Stimulated activated CD8-positive, alpha-beta memory T cell treated with anti-CD3 and anti-CD28 coated beads, Interleukin-7, amount 100 ng/mL, for 48 hours (primary cell): ENCODE measurements around the gene MYLK3.
"Not testable (repeated sequence)": the region's sequence is repeated elsewhere in the genome, so short reads cannot be mapped to it uniquely, and the experiment has no call there.

ENCODE experiments used
- DNase-seq, 2 donors: peaks; one replicate each; pipeline ENCODE4 v3.0.0-alpha.2; 2020; ENCODE audit warnings: low read depth in 1 of 2; ENCODE audit errors: extremely low read depth in 1 of 2

MYLK3 gene

GRCh38 chr16:46690281-46691178 is 57.6 kb downstream of the MYLK3 start:
- no peak for DNase-seq

DNA sequence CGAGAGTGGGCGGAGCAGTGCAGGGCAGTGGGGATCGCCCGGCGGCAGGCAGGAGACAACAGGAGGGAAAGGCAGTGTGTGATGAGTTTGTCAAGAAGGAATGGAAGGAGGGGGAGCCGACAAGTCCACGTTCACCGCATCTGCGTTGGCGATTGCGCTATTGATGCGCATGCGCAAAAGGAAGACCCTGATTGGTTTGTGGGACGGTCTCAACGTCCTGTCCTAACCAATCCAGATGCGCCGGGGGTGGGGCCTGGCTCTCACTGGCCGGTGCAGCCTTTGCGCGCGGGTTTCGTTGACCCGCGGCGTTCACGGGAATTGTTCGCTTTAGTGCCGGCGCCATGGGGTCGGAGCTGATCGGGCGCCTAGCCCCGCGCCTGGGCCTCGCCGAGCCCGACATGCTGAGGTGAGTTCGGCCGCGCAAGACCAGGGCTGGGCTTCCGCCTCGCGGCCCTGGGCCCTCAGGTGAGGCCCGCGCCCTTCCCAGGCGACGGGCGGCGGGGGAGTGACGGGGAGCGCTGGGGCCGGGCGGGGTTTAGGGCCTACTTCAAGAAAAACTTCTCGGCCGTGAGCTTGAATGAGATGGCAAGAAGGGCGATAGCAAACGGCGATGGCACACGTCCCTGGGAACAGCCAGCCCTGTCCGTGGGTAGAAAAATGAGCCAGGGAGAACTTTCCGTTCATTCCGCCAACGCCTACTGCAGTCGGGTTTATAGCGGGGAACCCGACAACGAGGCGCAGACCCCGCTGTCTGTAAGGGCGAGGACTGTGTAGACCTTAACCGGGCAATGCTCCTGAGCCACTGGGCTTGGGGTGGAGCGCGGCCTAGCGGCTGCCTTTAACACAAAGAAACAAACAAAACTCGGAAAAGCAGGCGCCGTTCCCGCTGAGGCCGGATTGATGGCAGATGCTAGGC is 58.5 kb downstream of the MYLK3 start, which contains the start of gene ORC6:
Gene ORC6, plus strand, starts transcription at position 295 of the 916 bp plus-strand sequence. Its CDS starts 47 bp downstream, at position 342.
- peak; percentile 91 to 98 for DNase-seq

DNA sequence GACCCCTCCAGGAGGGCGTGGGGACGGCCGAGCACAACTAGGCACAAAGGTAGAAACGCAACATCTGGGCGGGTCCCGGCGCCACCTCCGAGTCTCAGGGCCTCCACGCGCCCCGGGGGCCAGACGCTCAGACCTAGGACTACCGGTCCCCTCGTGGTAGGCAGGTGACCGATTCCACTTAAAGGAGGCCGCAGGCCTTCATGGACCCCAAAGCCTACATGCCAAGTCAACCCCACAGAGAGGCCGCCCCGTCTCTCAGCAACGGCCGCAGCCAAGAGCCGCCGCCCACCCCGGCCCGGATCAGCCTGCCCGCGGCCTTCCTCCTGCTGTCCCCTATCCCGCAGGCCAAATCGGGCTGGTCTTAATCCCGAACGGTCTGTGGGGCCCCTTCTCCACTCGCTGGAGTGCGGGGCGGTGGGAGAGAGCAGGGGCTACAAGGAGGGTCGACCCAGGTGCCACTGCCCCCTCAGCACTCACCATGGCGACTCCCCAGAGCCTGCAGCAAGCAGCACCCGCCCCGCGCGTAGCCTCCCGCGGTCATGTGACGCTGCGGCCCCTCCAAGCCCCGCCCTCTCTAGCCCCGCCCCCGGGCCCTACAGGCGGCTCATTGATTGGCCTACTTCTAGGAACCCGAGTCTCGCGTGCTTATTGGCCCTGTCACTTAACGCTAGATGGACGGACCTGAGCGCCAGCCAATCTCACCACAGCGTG is 59.3 kb downstream of the MYLK3 start, which contains the start of gene VPS35:
Gene VPS35, minus strand, starts transcription at position 525 of the 711 bp plus-strand sequence. Its CDS starts 45 bp downstream, at position 480.
- DNase-seq = peak; percentile 98 to 99

GRCh38 chr16:46688101-46688653 is 60.0 kb downstream of the MYLK3 start:
- no peak for DNase-seq

- no peak for DNase-seq
Observed at GRCh38 chr16:46687486-46687885, 60.7 kb downstream of the MYLK3 start.

GRCh38 chr16:46686815-46687473 is 61.2 kb downstream of the MYLK3 start:
- DNase-seq = no peak

GRCh38 chr16:46681867-46682266 is 66.3 kb downstream of the MYLK3 start:
- not testable (repeated sequence) for DNase-seq

DNA sequence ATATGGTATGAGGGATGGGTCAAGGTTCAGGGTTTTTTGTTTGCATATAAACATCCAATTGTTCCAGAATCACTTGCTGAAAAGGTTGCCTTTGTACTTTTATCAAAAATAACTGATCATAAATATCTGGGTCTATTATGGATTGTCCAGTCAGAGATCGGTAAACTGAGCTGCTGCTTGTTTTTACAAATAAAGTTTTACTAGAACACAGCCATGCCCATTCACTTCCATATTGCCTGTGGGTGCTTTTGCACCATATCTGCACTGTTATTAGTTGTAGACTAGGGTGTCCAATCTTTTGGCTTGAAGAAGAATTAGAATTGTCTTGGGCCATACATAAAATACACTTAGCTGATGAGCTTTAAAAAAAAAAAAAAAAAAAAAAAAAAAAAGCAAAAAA is 70.2 kb downstream of the MYLK3 start:
- DNase-seq = not testable (repeated sequence)

DNA sequence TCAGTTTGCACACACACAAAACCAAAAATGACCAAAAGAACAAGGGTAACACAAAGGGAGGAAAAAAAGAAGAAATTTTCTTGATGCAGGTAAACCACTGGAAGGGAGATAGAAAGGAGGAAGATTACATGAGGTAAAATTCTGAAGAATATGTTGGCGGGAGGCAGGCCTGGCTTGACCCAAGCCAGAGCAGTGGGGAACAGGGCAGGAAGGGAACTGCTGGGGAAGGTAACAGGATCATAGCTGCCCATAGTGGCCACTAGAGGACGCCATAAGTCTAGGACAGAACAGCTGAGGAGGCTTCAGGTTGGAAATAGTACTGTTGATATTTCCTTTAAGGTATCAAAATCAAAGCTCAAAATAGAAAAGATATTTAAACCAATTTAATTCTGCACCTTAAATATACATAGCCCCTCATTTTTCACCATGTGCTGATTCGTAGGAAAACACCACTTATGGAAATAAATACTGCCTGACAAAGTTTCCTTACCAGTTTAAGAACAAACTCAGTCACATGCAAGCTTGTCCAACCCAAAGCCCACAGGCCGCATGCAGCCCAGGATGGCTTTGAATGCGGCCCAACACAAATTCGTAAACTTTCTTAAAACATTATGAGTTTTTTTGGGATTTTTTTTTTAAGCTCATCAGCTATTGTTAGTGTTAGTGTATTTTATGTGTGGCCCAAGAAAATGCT is 74.7 kb downstream of the MYLK3 start:
- peak in 1 of 2 donors; percentile 22 for DNase-seq

DNA sequence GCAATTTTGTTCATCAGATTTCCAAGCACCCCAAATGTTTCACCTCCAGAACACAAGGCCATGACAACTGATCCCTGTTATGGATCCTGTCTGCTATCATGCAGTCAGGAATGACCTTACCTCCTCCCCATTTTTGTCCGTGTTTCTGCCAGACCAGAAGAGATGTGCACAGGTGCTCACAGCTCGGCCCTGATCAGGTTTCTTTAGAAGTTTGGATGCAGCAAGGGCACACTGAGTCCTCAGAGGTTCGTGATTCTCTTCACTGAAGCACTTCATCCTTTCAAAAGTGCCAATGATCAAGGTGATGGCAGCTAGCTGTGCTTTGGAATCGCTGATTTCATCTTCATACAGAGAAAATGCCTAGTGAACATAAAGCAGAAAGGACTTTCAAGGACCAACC is 86.0 kb downstream of the MYLK3 start:
- DNase-seq = no peak

DNA sequence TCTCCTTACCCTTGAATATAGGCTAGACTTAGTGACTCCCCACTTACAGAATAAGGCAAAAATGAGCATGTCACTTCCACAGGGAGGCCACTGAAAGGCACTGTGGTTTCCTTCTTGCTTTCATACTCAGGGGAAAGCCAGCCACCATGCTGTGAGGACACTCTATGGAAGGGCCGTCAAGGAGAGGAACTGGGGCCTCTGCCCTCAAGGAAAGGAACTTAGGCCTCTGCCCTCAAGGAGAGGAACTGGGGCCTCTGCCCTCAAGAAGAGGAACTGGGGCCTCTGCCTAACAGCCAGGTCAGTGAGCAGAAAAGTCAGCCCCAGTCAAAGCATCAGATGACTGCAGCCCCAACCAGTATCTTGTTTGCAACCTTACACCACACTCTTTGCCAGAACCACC is 89.2 kb downstream of the MYLK3 start:
- DNase-seq = peak in 1 of 2 donors; percentile 20
